Measurements from ENCODE around the gene PIEZO2.
A peak's percentile ranks its signal among the peaks of the same experiment; 100 is the strongest.
"Not testable (repeated sequence)": the region's sequence is repeated elsewhere in the genome, so short reads cannot be mapped to it uniquely, and the experiment has no call there.

Gene PIEZO2

GRCh38 chr18:10846657-10847407, 302.5 kb downstream of the PIEZO2 start:
- DNase-seq (ENCODE audit: low spot score), result no peak

GRCh38 chr18:10846035-10846434, 303.3 kb downstream of the PIEZO2 start:
- not testable (repeated sequence) for DNase-seq (ENCODE audit: low spot score)

GRCh38 chr18:10843565-10843964, 305.8 kb downstream of the PIEZO2 start:
- DNase-seq (ENCODE audit: low spot score), result no peak

GRCh38 chr18:10842861-10843260, 306.5 kb downstream of the PIEZO2 start:
- no peak for DNase-seq (ENCODE audit: low spot score)

- no peak for DNase-seq (ENCODE audit: low spot score)
Measured at GRCh38 chr18:10842371-10842770, 307.0 kb downstream of the PIEZO2 start.

- DNase-seq (ENCODE audit: low spot score), result no peak
Measured at GRCh38 chr18:10841203-10841602, 308.2 kb downstream of the PIEZO2 start.

- DNase-seq (ENCODE audit: low spot score), result no peak
Measured at GRCh38 chr18:10840743-10841142, 308.6 kb downstream of the PIEZO2 start.

GRCh38 chr18:10839421-10839820, 309.9 kb downstream of the PIEZO2 start:
- DNase-seq (ENCODE audit: low spot score), result no peak

- DNase-seq (ENCODE audit: low spot score), result no peak
Measured at GRCh38 chr18:10838553-10838952, 310.8 kb downstream of the PIEZO2 start.

- DNase-seq (ENCODE audit: low spot score), result no peak
Measured at GRCh38 chr18:10834128-10834815, 315.1 kb downstream of the PIEZO2 start.

GRCh38 chr18:10833656-10834055, 315.7 kb downstream of the PIEZO2 start:
- no peak for DNase-seq (ENCODE audit: low spot score)

GRCh38 chr18:10826400-10826799, 323.0 kb downstream of the PIEZO2 start:
- no peak for DNase-seq (ENCODE audit: low spot score)

- no peak for DNase-seq (ENCODE audit: low spot score)
Measured at GRCh38 chr18:10822456-10822855, 326.9 kb downstream of the PIEZO2 start.

GRCh38 chr18:10820681-10821080, 328.7 kb downstream of the PIEZO2 start:
- no peak for DNase-seq (ENCODE audit: low spot score)

GRCh38 chr18:10814336-10814735, 335.0 kb downstream of the PIEZO2 start:
- DNase-seq (ENCODE audit: low spot score), result no peak

- no peak for DNase-seq (ENCODE audit: low spot score)
Measured at GRCh38 chr18:10805587-10806118, 343.7 kb downstream of the PIEZO2 start.

GRCh38 chr18:10804126-10804525, 345.2 kb downstream of the PIEZO2 start:
- no peak for DNase-seq (ENCODE audit: low spot score)

GRCh38 chr18:10798727-10799550, 350.4 kb downstream of the PIEZO2 start:
- peak; percentile 62 for DNase-seq (ENCODE audit: low spot score)

GRCh38 chr18:10797896-10798295, 351.5 kb downstream of the PIEZO2 start:
- DNase-seq (ENCODE audit: low spot score), result no peak

GRCh38 chr18:10794771-10795170, 354.6 kb downstream of the PIEZO2 start:
- DNase-seq (ENCODE audit: low spot score), result no peak

- DNase-seq (ENCODE audit: low spot score), result no peak
Measured at GRCh38 chr18:10793730-10794370, 355.5 kb downstream of the PIEZO2 start.

- no peak for DNase-seq (ENCODE audit: low spot score)
Measured at GRCh38 chr18:10792181-10792580, 357.2 kb downstream of the PIEZO2 start.

All from SW480 (cell line).